ENCODE measurements around the gene NFIA.

Gene NFIA

DNA sequence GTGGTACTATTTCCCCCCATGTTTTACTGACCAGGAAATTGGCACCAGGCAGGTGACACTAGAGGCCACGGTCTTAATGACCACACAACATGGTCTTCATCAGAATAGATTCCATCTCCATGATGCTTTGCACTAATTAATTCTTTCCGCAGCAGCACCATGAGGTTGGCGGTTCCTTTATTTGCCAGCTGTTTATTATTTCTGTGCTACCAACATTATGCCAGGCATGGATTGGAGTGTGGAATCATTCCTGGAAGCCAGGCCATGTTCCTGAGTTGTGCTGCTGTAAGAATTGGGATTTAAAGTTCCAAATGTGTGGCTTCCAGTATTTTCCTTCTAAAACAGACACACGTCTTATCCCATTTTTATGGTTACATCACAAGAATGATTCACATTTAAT, 107.8 kb downstream of the NFIA start:
- DNase-seq: no peak

DNA sequence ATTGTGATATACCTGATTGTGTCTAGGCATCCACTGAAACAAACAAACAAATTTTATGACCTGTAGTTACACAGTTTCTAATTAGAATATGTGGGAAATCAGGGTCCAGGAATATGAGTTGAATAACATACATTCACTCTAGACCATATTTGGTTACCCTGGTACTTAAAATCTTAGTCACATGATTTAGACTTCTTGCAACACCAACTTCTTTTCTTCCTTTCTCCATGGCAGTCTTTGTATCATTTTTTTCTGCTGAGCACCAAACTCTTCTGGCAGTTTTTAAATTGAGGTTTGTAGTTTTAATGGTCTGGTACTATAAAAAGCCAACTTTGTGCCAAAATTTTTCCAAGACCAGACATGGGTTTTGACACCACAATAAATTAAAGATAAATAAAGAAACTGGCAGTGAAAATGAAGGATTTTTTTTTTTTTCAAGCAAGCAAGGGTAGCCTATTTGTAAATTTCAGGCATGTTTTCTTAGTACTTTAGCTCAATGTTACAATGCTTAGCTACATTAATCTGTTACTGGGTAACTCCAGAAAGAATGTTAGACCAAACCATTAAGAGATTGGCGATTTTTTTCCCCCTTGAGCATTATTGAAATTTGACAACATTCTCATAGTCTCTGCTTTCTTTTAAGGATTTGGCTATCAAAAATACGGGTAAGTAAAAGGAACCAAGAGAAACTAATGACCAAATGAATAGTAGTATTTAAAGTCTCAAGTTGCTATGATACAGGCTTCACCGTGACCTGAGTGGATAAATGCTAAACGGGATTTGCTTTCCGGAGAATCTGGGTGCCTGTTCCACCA, 108.5 kb downstream of the NFIA start:
- DNase-seq: no peak

DNA sequence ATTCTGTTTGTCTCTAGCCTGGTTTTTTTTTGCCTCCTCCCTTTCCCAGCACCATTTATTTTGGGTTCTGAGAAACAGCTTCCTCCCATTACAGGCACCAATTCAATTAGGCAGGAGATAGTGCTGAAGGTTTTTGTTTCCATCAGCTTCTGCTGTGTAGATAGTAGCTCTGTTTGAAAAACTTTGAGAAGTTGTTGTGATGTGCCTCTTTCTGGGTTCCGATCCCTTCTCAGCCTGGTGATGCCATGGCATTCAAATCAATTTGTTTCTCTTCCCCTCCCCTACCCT, 109.0 kb downstream of the NFIA start:
- no peak for DNase-seq

DNA sequence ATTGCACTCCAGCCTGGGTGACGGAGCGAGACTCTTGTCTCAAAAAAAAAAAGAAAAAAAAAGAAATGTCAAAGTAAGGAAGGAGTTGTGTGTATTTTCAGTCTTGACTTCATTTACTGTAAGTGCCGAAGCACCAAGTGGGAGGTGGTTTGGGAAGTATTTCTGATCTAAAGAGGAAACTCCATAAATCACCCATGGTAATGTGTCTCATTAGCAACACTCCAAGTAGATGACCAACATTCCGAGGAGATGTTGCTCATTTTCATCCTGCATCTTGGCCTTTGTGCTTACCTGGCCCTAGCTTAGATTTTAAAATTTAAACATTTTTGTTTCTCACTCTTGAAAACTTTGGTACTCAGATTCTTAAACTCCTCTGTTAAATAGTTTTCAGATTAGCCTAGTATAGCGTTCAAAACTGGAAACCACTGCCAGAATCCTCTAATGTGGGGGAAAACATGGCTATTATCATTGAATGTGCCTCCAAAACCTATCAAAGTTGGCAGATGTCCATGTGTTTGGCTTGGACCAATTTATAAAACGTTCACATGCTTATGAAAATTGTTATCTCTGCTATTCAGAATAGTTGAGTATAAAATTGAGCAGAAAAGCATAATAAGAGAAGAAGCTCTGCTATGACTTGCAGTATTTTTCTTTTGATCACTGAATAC, 110.4 kb downstream of the NFIA start:
- DNase-seq: no peak

DNA sequence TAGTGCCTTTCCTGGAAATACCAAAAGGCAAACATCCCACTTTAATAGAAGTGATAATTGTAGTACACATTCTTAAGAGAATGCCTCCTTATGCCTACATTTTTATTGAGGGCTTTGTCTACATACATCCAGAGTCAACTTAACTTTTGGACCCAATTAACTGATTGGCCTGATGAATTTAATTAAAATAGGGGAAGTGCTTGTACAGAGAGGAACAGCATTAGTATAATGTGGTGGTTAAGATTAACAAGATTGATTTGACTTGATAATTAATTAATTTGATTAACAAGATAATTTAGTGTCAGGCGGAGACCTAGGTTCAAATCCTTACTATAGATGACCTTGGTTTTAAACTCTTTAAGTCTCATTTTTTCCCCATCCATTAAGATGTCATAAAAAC, 111.4 kb downstream of the NFIA start:
- DNase-seq: no peak

DNA sequence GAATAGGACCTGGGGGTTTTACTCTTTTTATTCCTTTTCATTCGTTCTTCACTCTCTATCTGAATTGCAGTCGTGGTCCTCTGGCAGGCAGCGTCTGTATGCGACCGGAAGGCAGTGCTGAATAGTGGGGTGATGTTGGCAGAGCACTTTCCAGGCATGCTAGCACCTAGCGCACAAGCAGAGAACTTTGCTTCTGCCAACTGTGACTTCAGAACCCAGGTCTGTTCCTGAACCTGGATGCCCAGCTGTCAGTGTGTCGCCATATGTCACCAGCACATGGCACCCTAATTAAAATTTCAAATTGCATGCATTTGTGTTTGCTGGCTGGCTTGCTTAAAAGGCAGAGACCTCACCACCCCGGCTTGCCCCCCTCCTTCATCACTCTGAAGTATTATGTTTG, 116.2 kb downstream of the NFIA start:
- no peak for DNase-seq

DNA sequence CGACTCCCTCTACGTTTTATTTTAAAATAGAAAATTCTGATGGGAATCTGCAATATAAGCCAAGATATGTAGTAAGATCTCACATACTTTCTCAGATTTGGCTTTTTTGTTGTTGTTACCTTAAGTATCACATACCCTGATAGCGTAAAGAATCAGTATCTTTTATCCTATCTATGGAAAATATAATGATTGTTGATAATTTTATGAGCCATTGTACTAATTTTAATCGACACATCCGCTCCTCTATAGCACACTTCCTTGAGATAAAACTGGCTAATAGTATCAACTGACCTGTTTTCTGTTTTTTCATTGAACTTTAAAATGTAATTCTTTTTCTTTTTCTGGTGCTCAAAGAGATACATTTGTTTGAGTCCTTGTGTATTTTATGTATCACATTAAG, 118.7 kb downstream of the NFIA start:
- no peak for DNase-seq

DNA sequence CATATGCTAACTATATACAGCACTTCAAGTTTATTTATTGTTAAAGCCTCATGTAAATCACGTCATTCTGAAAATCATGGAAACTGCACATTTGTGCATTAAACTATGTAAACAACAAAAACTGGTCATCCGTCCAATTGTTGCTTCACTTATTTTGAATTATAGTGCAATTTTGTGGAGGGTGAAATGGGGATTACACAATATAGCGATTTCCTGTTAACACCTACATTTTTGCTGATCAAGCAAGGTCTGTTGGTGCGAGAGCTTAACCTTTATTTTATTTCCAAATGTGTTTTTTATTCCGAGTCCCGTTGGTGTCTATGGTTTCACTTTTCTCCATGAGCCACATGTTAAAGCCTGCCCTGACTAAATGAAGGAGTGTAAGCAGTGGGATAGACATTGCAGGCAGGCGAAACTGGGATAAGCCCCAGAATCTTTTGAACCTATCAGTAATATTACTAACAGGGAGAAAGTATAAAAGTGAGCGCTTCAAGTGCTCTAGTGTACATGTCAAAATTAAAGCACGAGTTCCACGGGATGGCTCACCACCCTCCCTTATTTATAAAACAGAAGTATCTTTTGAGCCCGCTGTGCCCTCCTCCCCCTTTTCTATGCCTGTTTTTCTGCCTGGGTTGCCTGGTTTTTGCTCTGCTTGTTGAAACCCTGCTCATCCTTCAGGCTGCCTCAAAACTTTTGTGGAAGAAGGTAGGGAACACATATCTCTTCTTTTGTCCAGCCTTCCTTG, 120.7 kb downstream of the NFIA start:
- DNase-seq: no peak

DNA sequence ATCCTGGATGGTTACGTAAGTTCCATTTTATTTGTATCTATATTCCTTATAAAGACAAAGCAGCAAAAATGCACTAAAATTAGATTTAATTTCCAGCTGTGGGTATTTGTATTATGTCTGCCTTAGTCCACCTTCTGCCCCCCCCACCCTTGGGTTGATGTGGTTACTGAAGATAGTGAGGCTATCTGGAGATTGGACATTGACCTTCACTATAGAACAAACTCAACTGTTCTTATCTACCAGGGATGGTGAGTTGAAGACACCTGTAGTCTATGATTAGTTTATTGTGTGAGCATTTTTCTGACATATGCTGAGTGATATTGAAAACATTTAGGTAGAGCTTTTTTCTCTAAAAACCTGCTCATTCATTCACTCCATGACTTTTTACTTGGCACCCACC, 122.2 kb downstream of the NFIA start:
- DNase-seq: no peak

DNA sequence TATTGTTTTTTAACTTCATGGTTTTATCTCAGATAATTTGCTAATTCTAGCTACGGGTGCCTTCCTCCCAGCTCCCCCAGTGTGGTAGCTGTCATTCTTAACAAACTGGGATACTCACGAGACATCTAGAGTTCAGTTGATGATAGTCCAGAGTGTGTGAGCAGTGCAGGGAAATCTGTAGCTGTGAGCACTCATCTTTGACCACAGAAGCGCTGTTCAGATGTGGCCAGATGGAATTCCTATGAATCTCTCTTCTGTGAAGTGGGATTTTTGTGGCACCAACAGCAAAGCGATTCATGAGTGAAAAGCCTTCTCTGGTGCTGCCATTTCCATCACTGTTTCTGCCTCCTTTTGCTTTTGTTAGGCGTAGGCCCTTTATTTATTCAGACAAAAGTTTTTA, 125.1 kb downstream of the NFIA start:
- no peak for DNase-seq

DNA sequence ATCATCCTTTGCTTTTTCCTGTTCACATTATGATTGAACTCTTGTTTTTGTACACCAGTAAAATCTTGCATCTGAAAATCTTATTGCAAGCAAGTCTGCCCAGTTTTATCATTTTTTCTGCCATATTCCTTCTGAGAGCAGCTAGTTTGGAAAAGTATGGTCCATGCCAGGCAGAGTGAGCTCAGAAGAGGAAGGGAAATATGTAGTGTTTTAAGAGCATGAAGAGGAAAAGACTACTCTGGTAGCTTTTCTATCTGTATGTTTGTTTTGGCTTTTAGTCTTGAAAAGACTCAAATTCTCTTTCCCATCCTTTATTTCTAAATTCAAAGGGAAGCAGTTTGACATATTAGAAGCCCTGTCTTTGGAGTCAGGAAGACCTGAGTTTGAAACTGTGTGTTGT, 125.8 kb downstream of the NFIA start:
- no peak for DNase-seq

DNA sequence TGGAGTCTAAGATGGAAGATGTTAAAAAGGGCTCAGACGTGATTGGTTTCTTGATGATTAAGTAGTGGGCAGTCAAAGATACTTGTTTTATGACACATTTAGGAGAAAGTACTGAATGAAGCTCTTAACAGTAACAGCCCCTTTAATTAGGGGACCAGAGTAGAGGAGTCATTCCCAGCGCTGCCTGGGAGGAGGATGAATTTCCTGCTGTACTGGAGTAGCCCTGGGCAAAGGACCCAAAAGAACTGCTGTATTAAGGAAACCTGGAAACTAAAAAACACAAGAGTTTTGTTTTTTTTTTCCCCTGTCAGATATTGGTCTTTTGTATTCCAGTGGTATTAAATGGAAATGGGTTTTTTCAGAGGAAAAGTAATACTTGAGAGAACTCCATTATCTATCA, 126.5 kb downstream of the NFIA start:
- DNase-seq: no peak

DNA sequence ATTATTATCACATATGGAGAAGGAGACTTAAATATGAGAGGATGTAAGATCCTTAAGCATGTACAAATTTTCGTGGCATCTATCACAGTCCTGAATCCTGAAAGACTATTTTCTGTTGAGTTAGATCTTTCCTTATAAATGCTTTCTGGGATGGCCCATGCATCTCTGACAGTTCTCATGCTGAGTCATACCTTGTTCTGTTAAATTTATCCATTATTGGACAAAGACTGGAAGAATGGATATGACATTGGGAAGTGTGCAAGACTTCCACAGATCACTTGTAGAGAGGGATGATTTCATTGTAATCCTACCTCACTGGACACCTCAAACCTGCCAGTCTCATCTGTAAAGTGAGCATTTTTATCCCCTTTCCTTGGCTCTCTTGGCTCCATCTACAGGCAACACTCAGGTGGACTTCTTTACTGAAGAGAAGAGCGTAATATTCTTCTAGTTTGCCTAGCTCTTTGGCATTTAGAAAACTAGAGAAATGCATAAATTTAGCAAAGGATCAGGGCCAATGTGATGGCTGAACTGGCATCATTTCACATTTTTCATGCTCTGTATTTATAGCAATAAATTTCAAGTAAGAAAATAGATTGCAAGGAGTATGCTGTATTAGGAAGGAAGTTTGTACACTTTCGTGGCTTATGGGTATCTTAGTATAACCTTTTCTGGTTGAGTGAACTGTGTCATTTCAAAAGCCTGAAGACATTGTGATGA, 128.2 kb downstream of the NFIA start:
- peak in 1 of 2 donors; percentile 19 for DNase-seq

DNA sequence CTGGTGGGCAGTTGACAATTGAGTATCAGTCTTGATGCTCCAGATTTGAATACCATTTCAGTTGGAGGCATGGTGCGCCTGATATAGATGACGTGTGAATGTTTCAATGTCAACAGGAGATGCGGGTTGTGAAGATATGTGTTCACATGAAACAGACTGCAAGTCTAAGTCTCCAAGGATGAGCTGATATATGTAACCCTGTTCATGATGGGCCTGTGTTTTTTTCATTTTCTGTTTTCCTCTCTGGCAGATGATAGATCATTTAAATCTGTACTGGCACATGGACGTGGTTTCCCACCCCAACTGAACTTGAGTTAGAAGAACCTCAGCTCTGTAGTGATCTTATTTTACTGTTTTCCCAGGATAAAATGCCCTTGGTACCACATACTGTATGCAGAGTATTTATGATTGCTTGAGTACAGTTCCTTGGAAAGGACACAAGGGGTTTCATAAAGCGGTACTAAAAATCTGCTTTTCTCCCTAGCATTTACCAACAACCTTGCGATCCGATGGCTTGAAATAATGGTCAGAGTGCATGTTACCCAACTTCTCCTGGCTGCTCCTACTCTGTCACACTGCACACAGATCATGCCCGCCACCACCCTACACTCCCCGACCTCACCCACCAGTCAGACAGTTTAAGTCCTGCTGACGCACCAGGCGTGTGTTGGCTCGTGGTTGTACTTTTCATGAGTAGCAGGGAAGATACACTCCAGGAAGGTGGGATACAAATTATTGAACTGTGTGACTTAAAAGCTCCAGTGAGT, 131.1 kb downstream of the NFIA start:
- no peak for DNase-seq

DNA sequence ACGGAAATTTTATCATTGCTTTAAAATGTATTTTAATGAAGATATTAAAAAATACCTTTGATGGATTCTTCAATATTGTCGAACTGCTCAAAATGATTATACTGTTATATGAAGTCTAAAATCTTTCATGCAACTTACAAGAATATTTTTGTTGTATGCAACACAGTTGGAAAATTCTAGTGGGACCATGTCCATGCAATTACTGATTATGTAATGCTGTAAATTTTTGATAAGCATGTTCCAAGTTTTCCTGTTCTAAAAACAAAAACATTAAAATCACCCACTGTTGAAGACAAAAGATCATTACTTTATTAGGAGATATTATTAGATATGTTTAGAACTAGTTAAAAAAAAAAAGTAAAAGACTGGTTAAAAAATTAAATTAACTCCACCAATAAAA, 132.8 kb downstream of the NFIA start:
- no peak for DNase-seq

DNA sequence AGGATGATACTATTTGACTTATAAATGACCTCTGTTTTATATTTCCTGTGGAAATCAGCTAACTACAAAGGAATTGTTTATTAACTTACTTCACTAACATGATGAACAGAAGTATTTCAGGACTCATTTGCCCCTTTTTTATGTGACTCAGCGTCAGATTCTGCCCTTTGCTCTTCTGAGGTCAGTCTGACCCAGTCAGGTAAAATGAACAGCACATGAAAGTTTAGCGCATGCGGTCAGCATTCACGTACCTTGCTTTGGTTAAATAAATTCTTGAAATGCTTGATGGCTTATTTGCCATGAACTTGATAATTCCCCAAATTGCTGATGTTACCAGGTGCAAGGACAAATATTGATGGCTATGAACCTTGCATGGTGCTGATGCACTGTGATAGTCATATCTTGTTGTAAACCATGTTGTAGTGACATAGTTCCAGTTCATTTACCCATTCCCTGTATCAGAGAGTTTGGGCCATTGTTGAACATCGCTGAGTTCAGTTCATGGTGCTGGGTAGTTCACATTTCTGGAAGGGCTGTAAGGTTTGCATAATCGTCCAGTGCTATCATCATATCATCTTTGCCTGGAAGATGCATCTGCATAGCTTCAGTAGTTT, 133.4 kb downstream of the NFIA start:
- DNase-seq: no peak

DNA sequence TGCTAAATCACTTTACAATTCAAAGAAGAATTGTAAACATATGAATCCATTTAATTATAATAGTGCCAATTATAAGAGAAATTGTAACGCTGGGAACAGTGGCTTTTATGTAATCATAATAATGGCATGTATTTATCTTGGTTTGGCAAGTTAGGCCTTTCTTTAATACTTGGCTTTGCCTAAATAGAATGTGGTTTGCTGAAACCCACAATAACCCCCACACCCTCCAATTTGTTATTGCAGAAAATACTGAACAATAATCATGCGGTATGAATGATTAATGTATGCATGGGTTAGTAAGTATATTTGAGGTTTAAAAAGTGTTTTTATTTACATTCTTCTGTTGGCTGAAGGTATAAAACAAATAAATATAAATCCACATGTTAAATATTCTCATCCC, 138.2 kb downstream of the NFIA start:
- no peak for DNase-seq

DNA sequence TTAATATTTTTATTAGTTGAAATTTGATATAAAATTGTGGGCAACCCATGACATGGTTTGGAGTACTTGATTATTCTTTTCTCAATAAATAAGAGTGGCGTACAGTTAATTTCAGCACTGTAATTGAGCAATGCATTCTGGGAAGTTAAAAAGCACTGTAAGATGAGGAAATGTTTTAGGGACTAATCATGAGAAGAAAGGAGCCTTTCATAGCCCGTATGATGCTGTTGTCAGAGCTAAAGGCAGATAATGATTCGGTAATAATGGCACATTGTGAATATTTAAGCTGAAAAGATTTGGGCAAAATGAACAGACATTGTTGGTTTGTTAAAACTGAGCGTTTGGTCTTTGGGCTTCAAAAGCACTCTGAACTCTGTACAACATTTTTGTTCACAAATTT, 139.3 kb downstream of the NFIA start:
- no peak for DNase-seq

DNA sequence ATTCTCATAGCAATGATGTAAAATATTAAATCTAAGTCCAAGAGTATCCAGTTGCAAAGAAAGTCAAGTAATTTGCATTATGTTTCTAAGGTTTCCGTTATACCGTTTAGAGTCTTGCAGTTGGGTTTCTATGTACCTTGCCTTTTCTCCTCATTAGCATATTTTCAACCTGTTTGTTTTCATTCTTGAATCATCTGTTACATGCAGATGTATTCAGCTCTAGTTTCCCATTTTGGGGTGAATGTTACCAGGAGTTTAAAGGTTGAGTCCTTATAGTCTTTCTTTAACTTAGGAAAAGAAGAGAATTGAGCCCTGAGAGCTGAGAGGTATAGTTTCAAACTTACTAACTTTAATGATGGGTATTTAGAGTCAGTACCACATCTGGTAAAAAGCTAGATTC, 139.9 kb downstream of the NFIA start:
- DNase-seq: no peak

DNA sequence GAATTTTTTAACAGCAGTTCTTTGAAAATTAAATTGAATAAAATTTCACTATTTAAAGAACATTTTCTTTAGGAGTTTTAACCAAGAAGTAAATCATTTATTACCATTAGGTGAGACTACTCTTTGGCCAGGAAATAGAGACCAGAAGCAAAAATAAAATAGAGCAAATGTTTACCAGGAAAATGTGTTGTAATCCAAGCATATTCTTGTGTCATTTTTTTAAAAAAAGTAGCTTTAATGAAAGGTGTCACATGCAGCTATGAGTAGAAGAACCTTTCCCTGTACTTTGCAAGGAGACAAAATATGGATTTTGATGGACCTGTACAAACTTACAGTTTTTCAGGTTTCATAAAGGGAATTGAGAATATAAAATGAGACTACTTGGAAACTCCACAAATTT, 140.8 kb downstream of the NFIA start:
- DNase-seq: no peak

DNA sequence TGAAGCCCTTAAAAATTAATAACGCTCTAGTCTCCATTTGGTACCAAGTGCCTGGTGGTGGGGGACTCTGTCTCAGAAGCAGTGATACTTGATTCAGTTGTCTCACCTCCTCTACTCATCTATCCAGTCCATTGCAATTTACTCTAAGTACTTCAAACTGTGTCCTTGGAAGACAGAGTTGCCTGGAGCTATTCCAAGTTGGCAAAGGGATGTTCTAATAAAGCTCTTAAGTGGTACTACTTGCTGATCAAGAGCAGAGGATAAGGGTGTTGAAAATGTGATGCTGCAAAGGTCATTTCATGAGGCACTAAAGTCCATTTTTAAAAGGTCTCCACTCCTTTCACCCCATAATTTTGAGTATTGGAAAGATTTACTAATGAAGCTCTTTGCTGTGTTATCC, 142.2 kb downstream of the NFIA start:
- DNase-seq: no peak

DNA sequence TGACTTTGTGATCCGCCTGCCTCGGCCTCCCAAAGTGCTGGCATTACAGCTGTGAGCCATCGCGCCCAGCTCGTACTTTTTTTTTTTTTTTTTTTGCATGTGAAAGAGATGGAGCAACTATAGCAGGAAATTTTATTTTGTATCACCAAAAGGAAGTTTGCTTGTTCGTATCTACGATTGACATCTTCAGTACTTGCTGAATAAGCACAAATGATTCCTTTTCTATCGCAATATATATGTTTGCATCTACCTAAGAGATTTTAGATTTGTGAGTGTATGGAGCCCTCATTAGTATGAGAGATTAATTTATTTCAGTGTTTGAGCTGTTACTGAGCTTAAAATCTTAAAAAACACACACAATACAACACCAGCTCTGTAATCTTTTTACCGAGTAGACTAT, 143.1 kb downstream of the NFIA start:
- no peak for DNase-seq
